ENCODE data around the gene FAM236B.
"Not testable (repeated sequence)": the region's sequence is repeated elsewhere in the genome, so short reads cannot be mapped to it uniquely, and the experiment has no call there.

The FAM236B gene

DNA sequence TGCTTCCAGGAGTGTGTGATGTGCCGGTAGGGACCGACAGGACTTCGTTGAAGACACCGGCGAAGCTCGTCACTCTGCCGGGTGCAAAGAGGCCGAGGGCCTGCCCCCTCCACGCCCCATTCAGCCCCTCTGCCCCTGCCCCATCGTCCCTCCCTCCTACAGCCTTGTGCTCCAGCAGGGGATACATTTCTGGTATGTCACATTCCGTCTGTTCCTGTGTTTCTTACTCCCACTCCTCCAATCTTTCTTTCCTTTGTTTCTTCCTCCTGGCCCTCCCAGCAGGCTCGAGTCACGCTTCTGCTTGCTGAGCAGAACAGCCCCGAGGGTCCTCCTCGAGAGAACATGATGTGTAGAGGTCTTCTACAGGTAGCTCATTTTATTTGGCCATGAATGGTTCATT lies at the start of gene FAM236B:
Gene FAM236B (minus strand): TSS at position 101 of the 400 bp plus-strand sequence. CDS start 100 bp downstream, at position 1.
- DNase-seq (ENCODE audit: low read depth); H3K4me3 ChIP-seq (ENCODE audit: low read depth, low read length): not testable (repeated sequence)

DNA sequence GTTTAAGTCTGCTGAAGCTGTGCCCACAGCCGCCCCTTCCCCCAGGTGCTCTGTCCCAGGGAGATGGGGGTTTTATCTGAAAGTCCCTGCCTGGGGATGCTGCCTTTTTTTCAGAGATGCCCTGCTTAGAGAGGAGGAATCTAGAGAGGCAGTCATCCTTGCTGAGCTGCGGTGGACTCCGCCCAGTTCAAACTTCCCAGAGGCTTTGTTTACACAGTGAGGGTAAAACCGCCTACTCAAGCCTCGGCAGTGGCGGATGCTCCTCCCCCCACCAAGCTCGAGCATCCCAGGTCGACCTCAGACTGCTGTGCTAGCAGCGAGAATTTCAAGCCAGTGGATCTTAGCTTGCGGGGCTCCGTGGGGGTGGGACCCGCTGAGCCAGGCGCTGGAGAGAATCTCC lies 48.2 kb upstream of the FAM236B start:
- H3K4me3 ChIP-seq (ENCODE audit: low read depth, low read length); DNase-seq (ENCODE audit: low read depth): not testable (repeated sequence)

DNA sequence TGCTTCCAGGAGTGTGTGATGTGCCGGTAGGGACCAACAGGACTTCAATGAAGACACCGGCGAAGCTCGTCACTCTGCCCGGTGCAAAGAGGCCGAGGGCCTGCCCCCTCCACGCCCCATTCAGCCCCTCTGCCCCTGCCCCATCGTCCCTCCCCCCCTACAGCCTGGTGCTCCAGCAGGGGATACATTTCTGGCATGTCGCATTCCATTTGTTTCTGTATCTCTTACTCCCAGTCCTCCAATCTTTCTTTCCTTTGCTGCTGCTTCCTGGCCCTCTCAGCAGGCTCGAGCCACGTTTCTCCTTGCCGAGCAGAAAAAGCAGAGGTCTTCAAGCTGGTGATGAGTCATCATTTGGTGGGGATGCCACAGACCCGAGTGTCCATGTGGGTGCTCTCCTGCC lies 25.6 kb upstream of the FAM236B start, which contains the start of gene FAM236D:
Gene FAM236D (minus strand): TSS at position 101 of the 400 bp plus-strand sequence. CDS start 100 bp downstream, at position 1.
- not testable (repeated sequence) for DNase-seq (ENCODE audit: low read depth); H3K4me3 ChIP-seq (ENCODE audit: low read depth, low read length)

DNA sequence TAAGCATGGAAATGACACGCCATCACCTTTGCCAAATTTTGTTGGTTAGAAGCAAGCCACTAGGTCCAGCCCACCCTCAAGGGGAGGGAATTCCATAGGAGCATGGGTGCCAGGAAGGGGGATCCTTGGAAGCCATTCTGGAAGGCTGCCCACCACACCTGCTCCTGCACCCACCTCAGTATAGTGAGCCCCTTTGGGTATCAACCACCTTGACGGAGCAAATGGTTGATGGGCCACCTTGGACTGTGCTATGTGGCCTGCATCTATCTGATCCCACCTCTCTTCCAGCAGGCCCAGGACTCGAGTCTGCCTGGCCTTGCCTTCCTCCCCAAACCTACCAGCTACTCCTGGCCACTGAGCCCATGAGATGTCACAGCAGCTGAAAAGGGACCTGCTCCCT lies 7.9 kb upstream of the FAM236B start:
- DNase-seq (ENCODE audit: low read depth); H3K4me3 ChIP-seq (ENCODE audit: low read depth, low read length): not testable (repeated sequence)

DNA sequence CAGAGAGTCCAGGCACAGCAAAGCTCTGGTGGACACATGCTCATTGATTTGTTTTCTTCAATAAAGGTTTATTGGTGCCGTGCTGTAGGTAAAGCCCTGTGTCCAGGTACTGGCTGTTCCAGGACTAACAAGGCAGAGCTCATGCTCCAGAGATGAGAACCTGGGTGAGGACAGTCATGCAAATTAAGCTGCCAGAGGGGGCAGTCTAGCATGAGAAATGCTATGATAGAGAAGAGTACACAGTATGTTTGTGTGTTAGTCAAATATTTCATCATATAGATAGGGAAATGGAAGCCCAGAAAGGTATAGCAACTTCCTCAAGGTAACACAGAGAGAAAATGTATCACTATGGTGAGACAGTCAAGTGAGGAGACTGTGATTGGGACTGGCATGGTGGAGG lies 5.7 kb upstream of the FAM236B start:
- DNase-seq (ENCODE audit: low read depth); H3K4me3 ChIP-seq (ENCODE audit: low read depth, low read length): not testable (repeated sequence)

DNA sequence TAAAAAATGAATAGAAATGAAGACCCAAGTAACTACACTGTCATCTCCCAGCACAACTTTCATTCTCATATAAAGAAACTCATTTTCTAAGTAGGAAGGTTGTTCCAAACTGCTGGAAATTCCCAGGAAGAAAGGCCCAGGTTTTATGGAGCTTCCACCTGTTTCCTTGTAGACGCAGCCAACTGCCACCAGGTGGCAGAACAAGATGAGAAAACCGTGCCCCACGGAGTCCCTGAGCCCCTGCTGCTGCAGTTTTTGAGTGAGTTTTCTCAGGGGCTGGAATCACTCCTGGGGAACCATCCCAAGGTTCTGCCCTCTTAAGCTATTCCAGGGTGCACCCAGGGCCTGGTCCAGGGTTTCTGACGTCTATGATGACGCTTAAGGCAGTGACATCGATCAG lies 1.5 kb upstream of the FAM236B start:
- DNase-seq (ENCODE audit: low read depth); H3K4me3 ChIP-seq (ENCODE audit: low read depth, low read length): not testable (repeated sequence)

DNA sequence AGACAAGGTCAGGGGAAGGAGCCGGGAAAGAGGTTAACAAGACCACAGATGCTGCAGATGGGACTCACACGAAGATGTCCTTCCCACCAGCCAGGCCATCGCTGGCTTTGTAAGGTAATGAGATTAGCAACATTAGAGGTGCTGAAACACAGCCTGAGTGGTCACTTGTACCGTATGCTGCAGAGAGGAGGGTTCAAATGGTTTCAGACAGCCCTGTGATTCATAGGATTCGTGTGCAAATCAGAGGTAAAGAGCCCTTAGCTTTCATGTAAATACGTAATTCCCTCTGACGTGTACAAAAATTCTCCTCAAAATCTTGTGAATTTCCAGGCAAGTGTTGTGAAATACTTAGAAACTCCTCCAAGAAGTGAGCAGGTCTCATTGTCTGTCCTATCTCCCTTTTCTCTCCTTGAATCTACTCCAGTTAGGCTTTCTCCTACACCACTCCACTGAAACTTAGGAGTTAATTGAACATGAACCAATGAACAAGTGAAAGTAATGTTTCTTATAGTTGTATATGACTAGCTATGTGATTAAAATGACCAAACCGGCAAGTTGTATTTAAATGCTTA lies 991 bp upstream of the FAM236B start:
- not testable (repeated sequence) for DNase-seq (ENCODE audit: low read depth); H3K4me3 ChIP-seq (ENCODE audit: low read depth, low read length)

DNA sequence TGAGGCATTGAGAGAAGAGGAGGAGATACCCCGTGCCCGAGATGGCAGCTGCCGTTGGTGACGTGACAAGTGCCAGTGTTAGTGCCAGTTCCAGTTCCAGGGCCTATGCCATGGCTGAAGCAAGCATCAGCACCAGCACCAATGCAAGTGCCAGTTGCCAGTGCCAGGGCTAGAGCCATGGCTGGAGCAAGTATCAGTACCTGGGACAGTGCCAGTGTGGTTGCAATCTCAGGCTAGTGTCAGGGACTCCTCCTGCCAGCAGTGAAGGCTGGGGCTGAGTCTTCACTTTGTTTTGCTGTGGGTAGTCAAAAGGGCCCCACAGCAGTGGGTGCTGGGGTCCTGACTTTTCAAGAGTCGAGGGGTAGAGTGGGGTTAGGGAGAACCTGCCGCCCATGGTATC lies 4.3 kb downstream of the FAM236B start:
- not testable (repeated sequence) for H3K4me3 ChIP-seq (ENCODE audit: low read depth, low read length); DNase-seq (ENCODE audit: low read depth)

DNA sequence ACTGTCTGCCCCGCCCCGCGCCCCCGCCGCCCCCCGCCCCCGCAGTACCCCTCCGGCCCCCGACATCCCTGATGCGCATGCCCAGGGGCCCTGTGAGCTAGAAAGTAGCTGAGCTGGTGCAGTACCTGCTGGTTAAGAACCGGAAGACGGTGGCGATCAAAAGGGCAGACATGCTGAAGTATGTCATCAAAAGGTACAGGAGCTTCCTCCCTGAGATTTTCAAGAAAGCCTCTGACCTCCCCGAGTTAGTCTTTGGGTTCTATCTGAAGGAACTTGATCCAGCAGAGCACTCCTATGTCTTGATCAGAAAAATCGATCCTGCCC lies 5.0 kb downstream of the FAM236B start:
- H3K4me3 ChIP-seq (ENCODE audit: low read depth, low read length); DNase-seq (ENCODE audit: low read depth): not testable (repeated sequence)

DNA sequence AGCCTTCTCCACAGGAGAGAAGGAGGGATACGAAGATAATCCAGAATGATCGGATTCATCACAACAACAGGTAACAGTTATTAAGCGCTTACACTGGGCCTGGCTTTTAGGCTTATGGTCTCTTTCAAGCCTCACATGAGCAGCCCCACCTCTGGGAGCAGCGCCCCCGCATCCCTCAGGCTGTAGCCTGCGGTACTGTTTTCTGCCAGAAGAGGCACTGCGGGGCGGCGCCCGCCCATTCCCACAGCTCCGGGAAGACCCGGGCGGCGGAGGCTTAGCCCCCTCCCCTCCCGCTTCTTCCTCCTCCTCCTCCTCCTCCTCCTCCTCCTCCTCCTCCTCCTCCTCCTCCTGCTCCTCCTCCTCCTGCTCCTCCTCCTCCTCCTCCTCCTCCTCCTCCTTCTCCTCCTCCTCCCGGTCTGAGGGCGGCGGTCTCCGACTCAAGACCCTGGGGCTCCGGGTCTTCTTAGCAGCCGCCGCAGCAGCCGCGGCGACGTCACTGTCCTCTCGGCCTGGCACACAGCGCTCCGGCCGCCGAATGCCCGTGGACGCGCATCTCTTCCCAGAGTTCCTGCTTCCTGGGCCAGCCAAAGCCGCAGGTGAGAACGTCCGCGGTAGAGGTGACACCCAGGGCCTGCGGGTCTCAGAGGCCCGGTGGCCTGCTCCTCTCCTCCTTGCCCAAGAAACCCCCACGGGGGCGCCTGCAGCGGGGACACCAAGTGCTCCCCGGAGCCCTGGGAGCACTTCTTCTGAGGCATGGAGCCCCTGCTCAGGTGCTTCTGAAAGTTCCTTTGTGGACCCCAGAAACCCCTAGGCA lies 5.6 kb downstream of the FAM236B start, which contains the start of gene DMRTC1B:
Gene DMRTC1B (plus strand): TSS at position 238 of the 814 bp plus-strand sequence. CDS start 68,246 bp downstream, outside the sequence.
- H3K4me3 ChIP-seq (ENCODE audit: low read depth, low read length); DNase-seq (ENCODE audit: low read depth): not testable (repeated sequence)

DNA sequence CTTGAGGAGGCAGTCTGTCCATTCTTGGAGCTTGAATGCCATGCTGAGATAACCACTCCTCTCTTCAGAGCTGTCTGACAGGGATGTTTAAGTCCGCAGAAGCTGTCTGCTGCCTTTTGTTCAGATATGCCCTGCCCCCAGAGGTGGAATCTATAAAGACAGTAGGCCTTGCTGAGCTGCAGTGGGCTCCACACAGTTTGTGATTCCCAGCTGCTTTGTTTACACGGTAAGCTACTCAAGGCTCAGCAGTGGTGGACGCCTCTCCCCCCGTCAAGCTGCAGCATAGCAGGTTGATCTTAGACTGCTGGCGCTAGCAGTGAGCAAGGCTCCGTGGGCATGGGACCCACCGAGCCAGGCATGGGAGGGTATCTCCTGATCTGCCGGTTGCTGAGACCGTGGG lies 22.0 kb downstream of the FAM236B start:
- DNase-seq (ENCODE audit: low read depth); H3K4me3 ChIP-seq (ENCODE audit: low read depth, low read length): not testable (repeated sequence)

DNA sequence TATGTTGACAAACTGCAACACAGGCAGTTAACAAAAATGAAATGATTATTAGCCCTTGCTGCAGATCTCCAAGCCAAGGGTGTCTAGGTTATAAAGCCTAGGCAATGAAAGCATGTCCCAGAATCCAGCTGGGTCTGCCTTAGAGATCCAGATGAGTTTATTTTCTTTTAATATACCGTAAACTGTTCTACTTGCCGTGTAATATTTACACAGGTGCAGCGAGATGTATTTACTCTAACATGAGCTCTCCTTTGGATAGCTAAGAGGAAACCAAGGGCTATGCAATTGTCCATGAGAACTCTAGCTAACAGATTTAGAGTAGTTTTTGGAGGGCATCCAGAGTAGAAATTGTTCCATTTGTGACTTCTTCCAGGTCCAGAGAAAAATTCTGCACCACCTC lies 33.9 kb downstream of the FAM236B start:
- not testable (repeated sequence) for H3K4me3 ChIP-seq (ENCODE audit: low read depth, low read length); DNase-seq (ENCODE audit: low read depth)

DNA sequence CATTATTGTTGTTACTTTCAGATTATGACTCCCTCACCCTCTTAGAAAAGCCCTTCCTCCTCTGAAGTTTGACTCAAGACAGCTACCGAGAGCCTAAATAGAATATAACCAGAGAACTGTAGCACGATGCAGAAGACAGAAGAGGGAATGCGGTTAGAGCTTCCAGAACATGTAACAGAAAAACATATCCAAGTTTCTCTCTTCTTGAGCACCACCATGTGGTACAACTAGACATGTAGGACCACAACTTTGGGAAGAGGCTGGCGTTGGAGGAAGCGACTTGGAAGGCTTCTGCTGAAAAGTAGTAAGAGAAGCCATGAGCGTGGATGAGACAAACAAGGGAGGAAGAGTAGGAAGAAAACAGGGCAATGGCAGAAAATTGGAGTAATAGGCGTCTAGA lies 36.9 kb downstream of the FAM236B start:
- not testable (repeated sequence) for H3K4me3 ChIP-seq (ENCODE audit: low read depth, low read length); DNase-seq (ENCODE audit: low read depth)

DNA sequence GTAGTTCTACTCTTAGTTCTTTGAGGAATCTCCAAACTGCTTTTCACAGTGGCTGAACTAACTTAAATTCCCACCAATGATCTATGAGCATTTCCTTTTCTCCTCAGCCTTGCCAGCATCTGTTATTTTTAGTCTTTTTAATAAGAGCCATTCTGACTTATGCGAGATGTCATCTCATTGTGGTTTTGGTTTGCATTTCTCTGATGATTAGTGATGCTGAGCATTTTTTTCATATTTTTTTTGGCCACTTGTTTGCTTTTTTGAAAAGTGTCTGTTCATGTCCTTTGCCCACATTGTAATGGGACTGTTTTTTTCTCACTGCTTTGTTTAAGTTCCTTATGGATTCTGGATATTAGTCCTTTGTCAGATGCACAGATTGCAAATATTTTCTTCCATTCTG lies 46.9 kb downstream of the FAM236B start:
- no peak for DNase-seq (ENCODE audit: low read depth)

DNA sequence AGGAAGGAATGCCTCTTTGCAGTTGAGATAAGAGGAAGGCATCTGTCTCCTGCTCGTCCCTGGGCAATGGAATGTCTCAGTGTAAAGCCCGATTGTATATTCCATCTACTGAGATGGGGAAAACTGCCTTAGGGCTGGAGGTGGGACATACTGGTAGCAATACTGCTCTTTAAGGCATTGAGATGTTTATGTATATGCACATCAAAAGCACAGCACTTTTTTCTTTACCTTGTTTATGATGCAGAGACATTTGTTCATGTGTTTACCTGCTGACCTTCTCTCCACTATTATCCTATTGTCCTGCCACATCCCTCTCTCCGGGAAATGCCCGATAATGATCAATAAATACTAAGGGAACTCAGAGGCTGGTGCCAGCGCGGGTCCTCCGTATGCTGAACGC lies 48.8 kb downstream of the FAM236B start:
- DNase-seq (ENCODE audit: low read depth); H3K4me3 ChIP-seq (ENCODE audit: low read depth, low read length): not testable (repeated sequence)

More for the DNA sequence above, 46.9 kb downstream of the FAM236B start:
- no peak overlapping the region for H3K4me3 ChIP-seq (ENCODE audit: low read depth, low read length)

Measured in skeletal muscle cell (primary cell).